Germinal center (tissue), 1 donor: ENCODE results near the gene RASGRF1.
A peak's percentile ranks its signal among the peaks of the same experiment; 100 is the strongest.
"Not testable (repeated sequence)": the region's sequence is repeated elsewhere in the genome, so short reads cannot be mapped to it uniquely, and the experiment has no call there.

Experiments used
- DNase-seq: peaks from one replicate; pipeline ENCODE4 v3.0.0; 2012; ENCODE audit warnings: mixed read lengths, low spot score

RASGRF1 gene

GRCh38 chr15:79006071-79006470, 84.5 kb downstream of the RASGRF1 start:
- DNase-seq: no peak

- peak; percentile 74 for DNase-seq
Measured at GRCh38 chr15:79004336-79004735, 86.2 kb downstream of the RASGRF1 start.

- no peak for DNase-seq
Measured at GRCh38 chr15:79003896-79004295, 86.7 kb downstream of the RASGRF1 start.

- no peak for DNase-seq
Measured at GRCh38 chr15:79003301-79003700, 87.3 kb downstream of the RASGRF1 start.

- no peak for DNase-seq
Measured at GRCh38 chr15:79002581-79002980, 88.0 kb downstream of the RASGRF1 start.

GRCh38 chr15:78999636-79000035, 90.9 kb downstream of the RASGRF1 start:
- no peak for DNase-seq

GRCh38 chr15:78998526-78998925, 92.1 kb downstream of the RASGRF1 start:
- DNase-seq: no peak

- DNase-seq: no peak
Measured at GRCh38 chr15:78997981-78998499, 92.5 kb downstream of the RASGRF1 start.

GRCh38 chr15:78996894-78997275, 93.7 kb downstream of the RASGRF1 start:
- DNase-seq: no peak

GRCh38 chr15:78995921-78996893, 94.4 kb downstream of the RASGRF1 start:
- no peak for DNase-seq

GRCh38 chr15:78995161-78995560, 95.4 kb downstream of the RASGRF1 start:
- not testable (repeated sequence) for DNase-seq

GRCh38 chr15:78993931-78994530, 96.5 kb downstream of the RASGRF1 start:
- DNase-seq: no peak

GRCh38 chr15:78993257-78993930, 97.2 kb downstream of the RASGRF1 start:
- no peak for DNase-seq

- no peak for DNase-seq
Measured at GRCh38 chr15:78992416-78993256, 97.9 kb downstream of the RASGRF1 start.

GRCh38 chr15:78991879-78992278, 98.7 kb downstream of the RASGRF1 start:
- no peak for DNase-seq

GRCh38 chr15:78991476-78991875, 99.1 kb downstream of the RASGRF1 start:
- no peak for DNase-seq

- DNase-seq: no peak
Measured at GRCh38 chr15:78990278-78990677, 100.3 kb downstream of the RASGRF1 start.

- no peak for DNase-seq
Measured at GRCh38 chr15:78989701-78990240, 100.8 kb downstream of the RASGRF1 start.

GRCh38 chr15:78988361-78988911, 102.1 kb downstream of the RASGRF1 start:
- DNase-seq: no peak

- DNase-seq: no peak
Measured at GRCh38 chr15:78987556-78988360, 102.8 kb downstream of the RASGRF1 start.
